Neural cell (in vitro differentiated cells): ENCODE results near the gene ITGA11. TPM values are rescaled to one million over a fixed set of nuclear protein-coding genes. Genes with fewer than 3 reads are reported as not detected.

Experiments used
- H2AFZ ChIP-seq: fragments of 200-600, 300-800 bp; sonication (generic), shearing (Covaris generic); 2 replicates; pipeline ENCODE4 v1.6.0; 2014; ENCODE audit warnings: low read depth, mild to moderate bottlenecking, antibody characterized with exemption, low read length, moderate library complexity
- H3F3A ChIP-seq: fragments of 200-600 bp; shearing (Covaris generic); 2 replicates; pipeline ENCODE4 v1.6.1; 2016; ENCODE audit warnings: mild to moderate bottlenecking, moderate library complexity, mixed read lengths, antibody characterized with exemption, low read length; ENCODE audit not compliant: insufficient read depth, poor library complexity, severe bottlenecking
- H3K27ac ChIP-seq: fragments of 200-600, 300-800 bp; sonication (generic), shearing (Covaris generic); 2 replicates; pipeline ENCODE4 v1.5.1; 2014; ENCODE audit warnings: mild to moderate bottlenecking, low read length, moderate library complexity
- H3K27me3 ChIP-seq: fragments of 300-800, 200-600 bp; sonication (generic), shearing (Covaris generic); 2 replicates; pipeline ENCODE4 v1.6.0; 2014; ENCODE audit warnings: mild to moderate bottlenecking, low read depth, low read length, moderate library complexity; ENCODE audit not compliant: insufficient read depth
- H3K36me3 ChIP-seq: fragments of 300-800, 200-600 bp; sonication (generic), shearing (Covaris generic); 2 replicates; pipeline ENCODE4 v1.5.1; 2014; ENCODE audit warnings: mild to moderate bottlenecking, antibody characterized with exemption, low read length, moderate library complexity; ENCODE audit not compliant: insufficient read depth
- H3K4me2 ChIP-seq: fragments of 300-800, 200-600 bp; sonication (generic), shearing (Covaris generic); 2 replicates; pipeline ENCODE4 v1.6.0; 2014; ENCODE audit warnings: mild to moderate bottlenecking, low read length
- H3K4me3 ChIP-seq: fragments of 300-800, 200-600 bp; sonication (generic), shearing (Covaris generic); 2 replicates; pipeline ENCODE4 v1.5.1; 2014; ENCODE audit warnings: mild to moderate bottlenecking, low read length, moderate library complexity
- H3K79me2 ChIP-seq: fragments of 200-600 bp; shearing (Covaris generic); replicated peaks from 2 replicates; pipeline ENCODE4 v1.6.0; 2014; ENCODE audit warnings: mild to moderate bottlenecking, low read length, moderate library complexity; ENCODE audit not compliant: insufficient read depth
- H3K9ac ChIP-seq: fragments of 300-800, 200-600 bp; sonication (generic), shearing (Covaris generic); 2 replicates; pipeline ENCODE4 v1.6.1; 2016; ENCODE audit warnings: mild to moderate bottlenecking, low read length, mixed read lengths
- H3K9me2 ChIP-seq: fragments of 200-600 bp; shearing (Covaris generic); 2 replicates; pipeline ENCODE4 v1.6.1; 2016; ENCODE audit warnings: mild to moderate bottlenecking, low read length, mixed read lengths; ENCODE audit not compliant: insufficient read depth
- H3K9me3 ChIP-seq: fragments of 200-600, 300-800 bp; sonication (generic), shearing (Covaris generic); 2 replicates; pipeline ENCODE4 v1.6.1; 2016; ENCODE audit warnings: mild to moderate bottlenecking, mixed run types, low read length, moderate library complexity, mixed read lengths
- H4K20me1 ChIP-seq: fragments of 200-600 bp; shearing (Covaris generic); 2 replicates; pipeline ENCODE4 v1.6.1; 2016; ENCODE audit warnings: mild to moderate bottlenecking, mixed run types; ENCODE audit not compliant: insufficient read depth
- CTCF ChIP-seq: fragments of 450-650 bp; IDR thresholded peaks from 2 replicates; pipeline ENCODE4 v1.5.1; 2014; ENCODE audit warnings: antibody characterized with exemption, mild to moderate bottlenecking, moderate library complexity; ENCODE audit not compliant: poor library complexity, severe bottlenecking
- EP300 ChIP-seq: fragments of 450-650 bp; conservative IDR thresholded peaks from 2 replicates; pipeline ENCODE4 v1.6.1; 2014; ENCODE audit warnings: antibody characterized with exemption, mild to moderate bottlenecking, moderate library complexity; ENCODE audit not compliant: poor library complexity, severe bottlenecking
- EZH2 ChIP-seq: fragments of 200-600, 300-800 bp; shearing (Covaris generic), sonication (generic); IDR thresholded peaks from 2 replicates; pipeline ENCODE4 v1.6.1; 2014; ENCODE audit warnings: antibody characterized with exemption, low read length, borderline replicate concordance, mild to moderate bottlenecking; ENCODE audit not compliant: insufficient read depth, poor library complexity, severe bottlenecking
- MXI1 ChIP-seq: fragments of 450-650 bp; conservative IDR thresholded peaks from 2 replicates; pipeline ENCODE4 v1.6.1; 2014; ENCODE audit warnings: antibody characterized with exemption, mild to moderate bottlenecking; ENCODE audit not compliant: poor library complexity, severe bottlenecking
- POLR2AphosphoS5 ChIP-seq: IDR thresholded peaks from 2 replicates; pipeline ENCODE4 v1.6.1; 2012
- RAD21 ChIP-seq: fragments of 450-650 bp; conservative IDR thresholded peaks from 2 replicates; pipeline ENCODE4 v1.6.1; 2014; ENCODE audit warnings: antibody characterized with exemption, mild to moderate bottlenecking, moderate library complexity
- REST ChIP-seq: IDR thresholded peaks from 2 replicates; pipeline ENCODE4 v1.6.1; 2012; ENCODE audit warnings: borderline replicate concordance
- SMC3 ChIP-seq: fragments of 450-650 bp; conservative IDR thresholded peaks from 2 replicates; pipeline ENCODE4 v1.6.1; 2014; ENCODE audit warnings: antibody characterized with exemption, mild to moderate bottlenecking, moderate library complexity; ENCODE audit not compliant: poor library complexity
- TAF1 ChIP-seq: IDR thresholded peaks from 2 replicates; pipeline ENCODE4 v1.6.1; 2012; ENCODE audit warnings: low read depth
- polyA plus RNA-seq: library from polyadenylated mRNA; depleted of rRNA; stranded (reverse); fragments of >200 nt; gene quantifications from 2 replicates; pipeline ENCODE4 v1.2.3, GENCODE V29; 2014

Gene ITGA11
- polyA plus RNA-seq, 1 donor from 2014 or later: not detected

- Histone ChIP-seq H4K20me1 (no peaks in the 10 kb centered on the region), H3K4me3 (no peak overlapping the region), H3K4me2 (no peak overlapping the region), H2AFZ (no peak overlapping the region), H3K9me2 (no peaks in the 10 kb centered on the region), H3F3A (no peaks in the 10 kb centered on the region), H3K79me2 (no peaks in the 10 kb centered on the region), H3K27ac (no peak overlapping the region), H3K9ac (no peak overlapping the region), H3K27me3 (no peaks in the 10 kb centered on the region), H3K9me3 (no peaks in the 10 kb centered on the region), H3K36me3 (no peaks in the 10 kb centered on the region)
- no peak for TF ChIP-seq SMC3
- no peak for TF ChIP-seq REST
- TF ChIP-seq POLR2AphosphoS5: no peak
Measured at GRCh38 chr15:68417897-68418296, 14.1 kb downstream of the ITGA11 start.

GRCh38 chr15:68417051-68417450 lies 14.9 kb downstream of the ITGA11 start:
- Histone ChIP-seq H4K20me1 (no peaks in the 10 kb centered on the region), H3K79me2 (no peaks in the 10 kb centered on the region)

More at GRCh38 chr15:68417051-68417450, 14.9 kb downstream of the ITGA11 start:
- no peaks in the 10 kb centered on the region for H3K27me3 ChIP-seq
- no peaks in the 10 kb centered on the region for H3K9me3 ChIP-seq
- no peaks in the 10 kb centered on the region for H3K9me2 ChIP-seq
- H3K9ac ChIP-seq: no peak overlapping the region
- no peak overlapping the region for H3K4me3 ChIP-seq
- H3F3A ChIP-seq: no peaks in the 10 kb centered on the region
- H3K4me2 ChIP-seq: no peak overlapping the region
- H3K36me3 ChIP-seq: no peaks in the 10 kb centered on the region
- no peak overlapping the region for H3K27ac ChIP-seq
- TF ChIP-seq POLR2AphosphoS5: no peak
- TF ChIP-seq MXI1: no peak
- TF ChIP-seq REST: no peak
- no peak for TF ChIP-seq EP300
- no peak for TF ChIP-seq TAF1
- TF ChIP-seq CTCF: no peak
- TF ChIP-seq RAD21: no peak
- no peak for TF ChIP-seq EZH2
- H2AFZ ChIP-seq: no peak overlapping the region
